ENCODE results near the gene OR7C1. TPM values are rescaled to one million over a fixed set of nuclear protein-coding genes. Genes with fewer than 3 reads are reported as not detected.
"Not testable (repeated sequence)": the region's sequence is repeated elsewhere in the genome, so short reads cannot be mapped to it uniquely, and the experiment has no call there.

The OR7C1 gene
- total and polyA plus RNA-seq, 2 donors from 2014 or later, result 0.19 TPM; not detected in 1

DNA sequence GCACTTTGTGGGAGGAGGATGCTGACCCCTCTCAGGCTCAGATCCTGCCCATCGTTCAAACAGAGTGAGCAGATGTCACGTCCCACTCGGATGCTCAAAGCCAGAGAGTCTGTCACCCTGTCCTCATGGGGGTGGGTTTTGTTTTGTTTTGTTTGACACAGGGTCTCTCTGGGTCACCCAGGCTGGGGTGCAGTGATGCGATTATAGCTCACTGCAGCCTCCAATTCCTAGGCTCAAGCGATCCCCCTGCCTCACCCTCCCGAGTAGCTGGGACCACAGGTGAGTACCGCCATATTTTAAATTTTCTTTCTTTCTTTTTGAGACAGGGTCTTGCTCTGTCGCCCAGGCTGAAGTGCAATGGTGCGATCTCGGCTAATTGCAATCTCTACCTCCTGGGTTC, 60.6 kb downstream of the OR7C1 start:
- H3K9me3 ChIP-seq (ENCODE audit: control insufficient read depth in 2 of 3, insufficient read depth in 1 of 3, low read length in 3 of 3), result no peaks in the 10 kb centered on the region
- intact Hi-C loops (cut with DNase I), result no loop called here
- TF ChIP-seq, protein P1, sequence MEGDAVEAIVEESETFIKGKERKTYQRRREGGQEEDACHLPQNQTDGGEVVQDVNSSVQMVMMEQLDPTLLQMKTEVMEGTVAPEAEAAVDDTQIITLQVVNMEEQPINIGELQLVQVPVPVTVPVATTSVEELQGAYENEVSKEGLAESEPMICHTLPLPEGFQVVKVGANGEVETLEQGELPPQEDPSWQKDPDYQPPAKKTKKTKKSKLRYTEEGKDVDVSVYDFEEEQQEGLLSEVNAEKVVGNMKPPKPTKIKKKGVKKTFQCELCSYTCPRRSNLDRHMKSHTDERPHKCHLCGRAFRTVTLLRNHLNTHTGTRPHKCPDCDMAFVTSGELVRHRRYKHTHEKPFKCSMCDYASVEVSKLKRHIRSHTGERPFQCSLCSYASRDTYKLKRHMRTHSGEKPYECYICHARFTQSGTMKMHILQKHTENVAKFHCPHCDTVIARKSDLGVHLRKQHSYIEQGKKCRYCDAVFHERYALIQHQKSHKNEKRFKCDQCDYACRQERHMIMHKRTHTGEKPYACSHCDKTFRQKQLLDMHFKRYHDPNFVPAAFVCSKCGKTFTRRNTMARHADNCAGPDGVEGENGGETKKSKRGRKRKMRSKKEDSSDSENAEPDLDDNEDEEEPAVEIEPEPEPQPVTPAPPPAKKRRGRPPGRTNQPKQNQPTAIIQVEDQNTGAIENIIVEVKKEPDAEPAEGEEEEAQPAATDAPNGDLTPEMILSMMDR (IDR thresholded peaks at IDR 0.05; ENCODE audit: borderline replicate concordance, extremely low read depth, insufficient read depth), result no peak
- H3K4me1 ChIP-seq (ENCODE audit: control insufficient read depth in 2 of 3, insufficient read depth in 2 of 3, low read depth in 1 of 3, low read length in 3 of 3), result no peaks in the 10 kb centered on the region
- no peaks in the 10 kb centered on the region for H3K27me3 ChIP-seq (ENCODE audit: control insufficient read depth, insufficient read depth, low read length)
- no peak for FAIRE-seq
- no peak overlapping the region for H3K4me3 ChIP-seq (ENCODE audit: low read length in 3 of 3)
- H3K27ac ChIP-seq (ENCODE audit: low read depth in 2 of 2, low read length in 2 of 2), result no peak overlapping the region
- no peak overlapping the region for H3K9ac ChIP-seq (ENCODE audit: low read length in 3 of 3)
- no peak for DNase-seq
- H3K36me3 ChIP-seq (ENCODE audit: control insufficient read depth in 2 of 3, insufficient read depth in 3 of 3, low read length in 3 of 3), result no peaks in the 10 kb centered on the region

- H3K36me3 ChIP-seq (ENCODE audit: control insufficient read depth in 2 of 3, insufficient read depth in 3 of 3, low read length in 3 of 3); H3K9ac ChIP-seq (ENCODE audit: low read length in 3 of 3); FAIRE-seq; DNase-seq; H3K27me3 ChIP-seq (ENCODE audit: control insufficient read depth, insufficient read depth, low read length); intact Hi-C loops (cut with DNase I); H3K27ac ChIP-seq (ENCODE audit: low read depth in 2 of 2, low read length in 2 of 2); H3K9me3 ChIP-seq (ENCODE audit: control insufficient read depth in 2 of 3, insufficient read depth in 1 of 3, low read length in 3 of 3); H3K4me1 ChIP-seq (ENCODE audit: control insufficient read depth in 2 of 3, insufficient read depth in 2 of 3, low read depth in 1 of 3, low read length in 3 of 3); H3K4me3 ChIP-seq (ENCODE audit: low read length in 3 of 3): not testable (repeated sequence)
Observed at GRCh38 chr19:14773722-14774121, 61.3 kb downstream of the OR7C1 start.

GRCh38 chr19:14772995-14773394, 62.0 kb downstream of the OR7C1 start:
- no peaks in the 10 kb centered on the region for H3K27me3 ChIP-seq (ENCODE audit: control insufficient read depth, insufficient read depth, low read length)
- no peak overlapping the region for H3K4me3 ChIP-seq (ENCODE audit: low read length in 3 of 3)
- no peaks in the 10 kb centered on the region for H3K36me3 ChIP-seq (ENCODE audit: control insufficient read depth in 2 of 3, insufficient read depth in 3 of 3, low read length in 3 of 3)
- TF ChIP-seq, protein P1 (IDR thresholded peaks at IDR 0.05; ENCODE audit: borderline replicate concordance, extremely low read depth, insufficient read depth), result no peak
- FAIRE-seq (no peak), DNase-seq (no peak)
- H3K9me3 ChIP-seq (ENCODE audit: control insufficient read depth in 2 of 3, insufficient read depth in 1 of 3, low read length in 3 of 3), result no peaks in the 10 kb centered on the region
- intact Hi-C loops (cut with DNase I), result no loop called here
- H3K4me1 ChIP-seq (ENCODE audit: control insufficient read depth in 2 of 3, insufficient read depth in 2 of 3, low read depth in 1 of 3, low read length in 3 of 3), result no peaks in the 10 kb centered on the region
- no peak overlapping the region for H3K27ac ChIP-seq (ENCODE audit: low read depth in 2 of 2, low read length in 2 of 2)
- no peak overlapping the region for H3K9ac ChIP-seq (ENCODE audit: low read length in 3 of 3)

GRCh38 chr19:14772467-14772866, 62.5 kb downstream of the OR7C1 start:
- Histone ChIP-seq H3K9me3 (ENCODE audit: control insufficient read depth in 2 of 3, insufficient read depth in 1 of 3, low read length in 3 of 3) (no peaks in the 10 kb centered on the region), H3K27me3 (ENCODE audit: control insufficient read depth, insufficient read depth, low read length) (no peaks in the 10 kb centered on the region), H3K36me3 (ENCODE audit: control insufficient read depth in 2 of 3, insufficient read depth in 3 of 3, low read length in 3 of 3) (no peaks in the 10 kb centered on the region), H3K4me3 (ENCODE audit: low read length in 3 of 3) (no peak overlapping the region), H3K9ac (ENCODE audit: low read length in 3 of 3) (no peak overlapping the region), H3K27ac (ENCODE audit: low read depth in 2 of 2, low read length in 2 of 2) (no peak overlapping the region), H3K4me1 (ENCODE audit: control insufficient read depth in 2 of 3, insufficient read depth in 2 of 3, low read depth in 1 of 3, low read length in 3 of 3) (no peaks in the 10 kb centered on the region)
- FAIRE-seq (no peak), DNase-seq (peak in 1 of 5 donors; percentile 18)
- TF ChIP-seq, protein P1 (IDR thresholded peaks at IDR 0.05; ENCODE audit: borderline replicate concordance, extremely low read depth, insufficient read depth), result no peak
- intact Hi-C loops (cut with DNase I), result no loop called here

All from kidney (tissue), 14 donors.